ENCODE data around the gene ISG20. TPM values are rescaled to one million over a fixed set of nuclear protein-coding genes. Genes with fewer than 3 reads are reported as not detected.

The ISG20 gene
- total and polyA plus RNA-seq, 2 donors (not counting 1 experiment from before 2014, with no cell fraction given), result 190 to 232 TPM

GRCh38 chr15:88693191-88693590 lies 54.4 kb downstream of the ISG20 start:
- Histone ChIP-seq H3K27ac (ENCODE audit: low read length in 2 of 2) (no peak overlapping the region), H3K4me2 (replicated peaks; ENCODE audit: low read depth, low read length, poor library complexity, severe bottlenecking) (no peak overlapping the region), H3K36me3 (replicated peaks in 1 of 2; ENCODE audit: control extremely low read depth in 1 of 2, control insufficient read depth in 1 of 2, extremely low read depth in 1 of 2, insufficient read depth in 2 of 2, low read length in 1 of 2) (no peaks in the 10 kb centered on the region), H4K20me1 (ENCODE audit: control insufficient read depth, insufficient read depth, low read length, poor library complexity, severe bottlenecking) (no peaks in the 10 kb centered on the region), H3K27me3 (replicated peaks in 1 of 4; ENCODE audit: control extremely low read depth in 1 of 4, control insufficient read depth in 3 of 4, insufficient read depth in 4 of 4, low read length in 3 of 4) (peaks cover 0 to 10% (median 3%) of the 10 kb centered on the region in 4 experiments), H2AFZ (ENCODE audit: insufficient read depth, low read depth, low read length, poor library complexity, severe bottlenecking) (no peak overlapping the region), H3K4me1 (ENCODE audit: control insufficient read depth in 2 of 2, insufficient read depth in 2 of 2, low read length in 2 of 2) (no peaks in the 10 kb centered on the region), H3K9ac (ENCODE audit: low read length) (no peak overlapping the region), H3K4me3 (ENCODE audit: control extremely low read depth in 1 of 5, extremely low read depth in 1 of 5, insufficient read depth in 1 of 5, low read depth in 2 of 5, low read length in 4 of 5) (no peak overlapping the region), H3K9me3 (ENCODE audit: control extremely low read depth in 1 of 3, control insufficient read depth in 2 of 3, insufficient read depth in 1 of 3, low read length in 2 of 3) (peaks cover 0 to 7% (median 0%) of the 10 kb centered on the region in 3 donors), H3K79me2 (ENCODE audit: control insufficient read depth, insufficient read depth, low read length) (no peaks in the 10 kb centered on the region)
- 58% methylated on average over 1 of the region's 5 CpGs for WGBS (ENCODE audit: insufficient coverage)
- DNase-seq, result no peak
- TF ChIP-seq, protein P1, sequence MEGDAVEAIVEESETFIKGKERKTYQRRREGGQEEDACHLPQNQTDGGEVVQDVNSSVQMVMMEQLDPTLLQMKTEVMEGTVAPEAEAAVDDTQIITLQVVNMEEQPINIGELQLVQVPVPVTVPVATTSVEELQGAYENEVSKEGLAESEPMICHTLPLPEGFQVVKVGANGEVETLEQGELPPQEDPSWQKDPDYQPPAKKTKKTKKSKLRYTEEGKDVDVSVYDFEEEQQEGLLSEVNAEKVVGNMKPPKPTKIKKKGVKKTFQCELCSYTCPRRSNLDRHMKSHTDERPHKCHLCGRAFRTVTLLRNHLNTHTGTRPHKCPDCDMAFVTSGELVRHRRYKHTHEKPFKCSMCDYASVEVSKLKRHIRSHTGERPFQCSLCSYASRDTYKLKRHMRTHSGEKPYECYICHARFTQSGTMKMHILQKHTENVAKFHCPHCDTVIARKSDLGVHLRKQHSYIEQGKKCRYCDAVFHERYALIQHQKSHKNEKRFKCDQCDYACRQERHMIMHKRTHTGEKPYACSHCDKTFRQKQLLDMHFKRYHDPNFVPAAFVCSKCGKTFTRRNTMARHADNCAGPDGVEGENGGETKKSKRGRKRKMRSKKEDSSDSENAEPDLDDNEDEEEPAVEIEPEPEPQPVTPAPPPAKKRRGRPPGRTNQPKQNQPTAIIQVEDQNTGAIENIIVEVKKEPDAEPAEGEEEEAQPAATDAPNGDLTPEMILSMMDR (IDR thresholded peaks at IDR 0.05), result no peak
- TF ChIP-seq EZH2 (IDR thresholded peaks at IDR 0.05; ENCODE audit: borderline replicate concordance, insufficient read depth, low read depth, low read length, poor library complexity, severe bottlenecking), result no peak
- no peak overlapping the region for H3K27ac Mint-ChIP-seq
- POLR2A ChIA-PET, result no interaction called here
- ATAC-seq (ENCODE audit: low read depth), result no peak
- H3K4me1 Mint-ChIP-seq, result no peaks in the 10 kb centered on the region
- peaks cover 9% of the 10 kb centered on the region for H3K9me3 Mint-ChIP-seq (ENCODE audit: insufficient read depth)
- intact Hi-C loops (cut with micrococcal nuclease), result no loop called here
- H3K4me3 Mint-ChIP-seq, result no peak overlapping the region
- CTCF ChIA-PET, result no interaction called here
- H3K27me3 Mint-ChIP-seq, result peaks cover 27% of the 10 kb centered on the region

- Mint-ChIP-seq H3K9me3 (ENCODE audit: insufficient read depth) (no peaks in the 10 kb centered on the region), H3K4me1 (no peaks in the 10 kb centered on the region), H3K27me3 (peaks cover 37% of the 10 kb centered on the region), H3K4me3 (no peak overlapping the region), H3K27ac (no peak overlapping the region)
- POLR2A ChIA-PET, result no interaction called here
- ATAC-seq (ENCODE audit: low read depth), result no peak
- 100% methylated on average over 1 of the region's 8 CpGs for WGBS (ENCODE audit: insufficient coverage)
- TF ChIP-seq, protein P1 (IDR thresholded peaks at IDR 0.05), result no peak
- no peak for TF ChIP-seq EZH2 (IDR thresholded peaks at IDR 0.05; ENCODE audit: borderline replicate concordance, insufficient read depth, low read depth, low read length, poor library complexity, severe bottlenecking)
- no peak for DNase-seq
- Histone ChIP-seq H3K9ac (ENCODE audit: low read length) (no peak overlapping the region), H3K4me2 (replicated peaks; ENCODE audit: low read depth, low read length, poor library complexity, severe bottlenecking) (no peak overlapping the region), H3K27me3 (replicated peaks in 1 of 4; ENCODE audit: control extremely low read depth in 1 of 4, control insufficient read depth in 3 of 4, insufficient read depth in 4 of 4, low read length in 3 of 4) (peaks cover 0 to 5% (median 0%) of the 10 kb centered on the region in 4 experiments), H3K79me2 (ENCODE audit: control insufficient read depth, insufficient read depth, low read length) (no peaks in the 10 kb centered on the region), H4K20me1 (ENCODE audit: control insufficient read depth, insufficient read depth, low read length, poor library complexity, severe bottlenecking) (no peaks in the 10 kb centered on the region), H2AFZ (ENCODE audit: insufficient read depth, low read depth, low read length, poor library complexity, severe bottlenecking) (no peak overlapping the region), H3K4me1 (ENCODE audit: control insufficient read depth in 2 of 2, insufficient read depth in 2 of 2, low read length in 2 of 2) (no peaks in the 10 kb centered on the region), H3K36me3 (replicated peaks in 1 of 2; ENCODE audit: control extremely low read depth in 1 of 2, control insufficient read depth in 1 of 2, extremely low read depth in 1 of 2, insufficient read depth in 2 of 2, low read length in 1 of 2) (no peaks in the 10 kb centered on the region), H3K27ac (ENCODE audit: low read length in 2 of 2) (no peak overlapping the region), H3K9me3 (ENCODE audit: control extremely low read depth in 1 of 3, control insufficient read depth in 2 of 3, insufficient read depth in 1 of 3, low read length in 2 of 3) (no peaks in the 10 kb centered on the region), H3K4me3 (ENCODE audit: control extremely low read depth in 1 of 5, extremely low read depth in 1 of 5, insufficient read depth in 1 of 5, low read depth in 2 of 5, low read length in 4 of 5) (no peak overlapping the region)
- CTCF ChIA-PET, result no interaction called here
- intact Hi-C loops (cut with micrococcal nuclease), result no loop called here
Observed at GRCh38 chr15:88695101-88695500, 56.3 kb downstream of the ISG20 start.

All from B cell (primary cell).